Mucosa of gallbladder (tissue), 1 donor: ENCODE data around the gene WDR59. TPM values are rescaled to one million over a fixed set of nuclear protein-coding genes. Genes with fewer than 3 reads are reported as not detected.
"Not testable (repeated sequence)": the region's sequence is repeated elsewhere in the genome, so short reads cannot be mapped to it uniquely, and the experiment has no call there.

ENCODE experiments used
- DNase-seq: peaks from one replicate; pipeline ENCODE4 v3.0.0-alpha.2; 2020; ENCODE audit warnings: low spot score
- total RNA-seq: library from RNA; stranded (reverse); gene quantifications from one replicate; pipeline ENCODE4 v1.2.1, GENCODE V29; 2021
- donor health status: DM: no; HTN: no; CAD: no.

Gene WDR59
- total RNA-seq, 1 donor from 2014 or later = 72.5 TPM

DNA sequence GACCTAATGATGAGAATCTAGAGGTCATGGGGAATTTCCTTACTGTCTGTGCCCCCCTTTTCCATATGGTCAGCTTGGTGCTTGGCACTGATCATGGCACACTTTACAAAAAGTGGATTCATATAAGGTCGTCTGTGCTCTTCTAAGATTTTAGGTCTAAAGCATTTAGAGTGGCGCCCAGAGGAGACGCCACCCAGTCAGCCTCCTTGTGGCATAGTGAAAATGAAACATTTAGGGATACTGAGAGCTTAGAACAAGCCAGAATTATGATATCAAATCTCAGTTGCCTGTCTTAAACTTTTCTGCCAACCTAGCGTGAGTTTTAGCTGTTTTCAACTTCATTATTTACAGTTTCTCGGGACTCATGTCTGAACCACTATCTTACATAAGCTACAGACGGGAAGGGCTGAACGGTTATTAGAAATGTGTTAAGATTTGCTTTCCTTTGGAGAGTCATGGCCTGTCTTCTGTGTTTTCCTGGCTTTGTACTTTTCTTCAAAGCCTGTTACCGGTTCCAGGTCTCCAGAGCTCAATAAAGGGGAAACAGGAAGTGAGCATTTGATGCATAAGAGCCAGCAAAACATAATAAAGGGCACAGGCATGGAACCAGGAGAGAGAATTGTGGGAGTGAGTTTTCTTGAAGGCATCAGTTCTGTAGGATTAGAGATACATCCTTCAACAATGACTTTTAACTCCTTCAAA, 27.6 kb upstream of the WDR59 start:
- no peak for DNase-seq

DNA sequence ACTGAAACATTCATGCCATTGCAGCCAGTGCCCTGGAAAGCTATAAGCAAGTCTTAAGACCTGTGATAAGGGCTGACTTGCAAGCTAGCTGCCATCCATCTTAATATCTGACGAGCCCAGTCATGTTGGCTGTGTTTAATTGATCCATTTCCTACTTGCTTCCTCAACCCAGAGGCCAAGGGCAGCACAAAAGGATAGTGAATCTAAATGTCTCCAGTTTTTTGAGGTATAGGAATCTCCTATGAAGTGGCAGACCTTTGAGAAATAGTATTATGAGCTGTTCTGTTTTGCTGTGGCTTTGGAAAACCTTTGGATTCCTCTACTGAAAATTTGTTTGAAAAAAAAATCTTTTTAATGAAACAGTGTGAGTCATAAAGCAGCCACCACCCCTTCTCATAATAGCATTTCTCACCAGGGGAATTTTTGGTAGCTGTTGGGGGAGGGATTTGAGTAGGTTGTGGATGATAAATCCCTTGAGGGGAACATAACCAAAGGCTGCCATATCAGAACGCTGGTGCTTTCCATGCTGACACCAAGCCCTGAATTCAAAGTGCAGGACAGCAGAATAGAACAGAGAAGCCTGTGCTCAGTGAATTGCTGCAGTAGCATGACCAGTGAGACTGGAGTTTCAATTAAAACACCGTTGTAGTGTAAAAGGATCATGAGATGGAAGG, 26.8 kb upstream of the WDR59 start:
- DNase-seq = no peak

DNA sequence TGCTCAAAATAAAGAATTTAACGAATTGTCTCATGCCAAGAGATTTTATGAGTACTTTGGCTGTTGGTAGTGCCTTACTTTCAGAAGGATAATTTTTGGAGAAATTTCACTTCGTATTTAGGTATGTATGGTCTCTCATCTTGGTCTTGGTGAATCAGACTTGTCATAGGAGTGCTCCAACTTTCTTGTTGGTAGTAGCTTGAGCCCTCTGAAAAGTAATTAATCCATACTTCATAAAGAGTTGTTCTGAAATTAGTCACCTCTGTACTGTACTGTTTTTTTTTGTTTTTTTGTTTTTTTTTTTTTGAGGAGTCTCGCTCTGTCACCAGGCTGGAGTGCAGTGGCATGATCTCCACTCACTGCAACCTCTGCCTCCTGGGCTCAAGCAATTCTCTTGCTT, 25.5 kb upstream of the WDR59 start:
- DNase-seq = no peak

DNA sequence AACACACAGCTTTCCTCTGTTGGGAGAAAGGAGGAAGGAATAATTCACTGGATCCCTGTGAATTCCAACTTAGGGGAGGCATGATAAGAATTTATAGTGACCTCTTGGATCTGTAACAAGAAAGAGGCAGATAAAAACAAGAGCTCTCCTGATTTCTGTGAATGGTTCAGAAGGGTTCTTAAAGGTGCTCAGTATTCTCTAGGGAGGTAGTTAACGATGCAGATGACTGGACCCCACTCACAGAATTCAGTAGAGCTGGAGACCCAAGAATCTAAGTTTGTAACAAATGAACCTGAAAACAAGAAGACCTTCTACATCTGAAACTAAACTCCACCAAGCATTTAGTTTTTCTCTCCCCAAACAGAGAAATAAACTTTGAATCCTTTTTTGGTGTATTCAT, 22.5 kb upstream of the WDR59 start:
- DNase-seq = no peak

DNA sequence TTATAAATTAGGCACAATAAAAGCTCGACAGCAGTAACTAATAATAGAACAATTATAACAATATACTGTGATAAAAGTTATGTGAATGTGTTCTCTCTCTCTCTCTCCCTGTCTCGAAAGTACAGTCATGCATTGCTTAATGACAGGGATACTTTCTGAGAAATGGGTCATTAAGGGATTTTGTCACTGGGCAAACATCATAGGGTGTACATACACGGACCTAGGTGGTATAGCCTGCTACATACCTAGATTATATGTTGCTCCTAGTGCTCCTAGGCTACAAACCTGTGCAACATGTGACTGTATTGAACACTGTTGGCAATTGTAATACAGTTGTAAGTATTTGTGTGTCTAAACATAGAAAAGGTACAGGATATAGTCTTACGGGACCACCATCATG, 20.8 kb upstream of the WDR59 start:
- no peak for DNase-seq

DNA sequence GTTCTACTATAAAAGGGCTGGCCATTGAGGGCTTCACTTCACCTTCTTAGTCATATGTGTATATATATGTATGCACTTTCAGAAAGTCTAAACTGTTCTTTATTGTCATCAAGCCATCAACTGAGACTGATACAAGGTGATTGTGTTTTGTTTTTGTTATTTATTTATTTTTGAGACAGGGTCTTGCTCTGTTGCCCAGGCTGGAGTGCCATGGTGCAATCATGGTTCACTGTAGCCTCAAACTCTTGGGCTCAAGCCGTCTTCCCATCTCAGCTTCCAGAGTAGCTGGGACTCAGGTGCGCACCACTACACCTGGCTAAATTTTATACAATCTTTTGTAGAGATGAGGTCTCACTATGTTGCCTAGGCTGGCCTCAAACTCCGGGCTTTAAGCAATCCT, 19.5 kb upstream of the WDR59 start:
- no peak for DNase-seq

DNA sequence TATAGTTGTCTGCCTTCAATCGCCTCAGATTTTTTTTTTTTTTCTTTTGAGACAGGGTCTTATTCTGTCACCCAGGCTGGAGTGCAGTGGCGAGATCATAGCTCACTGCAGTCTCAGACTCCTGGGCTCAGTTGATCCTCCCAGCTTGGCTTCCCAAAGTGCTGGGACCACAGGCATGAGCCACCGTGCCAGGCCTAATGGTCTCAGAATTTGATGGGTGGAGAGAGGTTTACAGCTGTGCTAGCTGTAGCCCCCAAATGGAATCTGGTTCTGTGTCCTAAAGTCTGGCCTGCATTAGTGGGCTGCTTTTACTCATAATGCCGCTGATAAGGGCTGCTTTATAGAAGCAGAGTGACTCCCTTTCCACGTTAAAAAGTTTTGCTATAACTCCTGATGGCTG, 19.0 kb upstream of the WDR59 start:
- no peak for DNase-seq

DNA sequence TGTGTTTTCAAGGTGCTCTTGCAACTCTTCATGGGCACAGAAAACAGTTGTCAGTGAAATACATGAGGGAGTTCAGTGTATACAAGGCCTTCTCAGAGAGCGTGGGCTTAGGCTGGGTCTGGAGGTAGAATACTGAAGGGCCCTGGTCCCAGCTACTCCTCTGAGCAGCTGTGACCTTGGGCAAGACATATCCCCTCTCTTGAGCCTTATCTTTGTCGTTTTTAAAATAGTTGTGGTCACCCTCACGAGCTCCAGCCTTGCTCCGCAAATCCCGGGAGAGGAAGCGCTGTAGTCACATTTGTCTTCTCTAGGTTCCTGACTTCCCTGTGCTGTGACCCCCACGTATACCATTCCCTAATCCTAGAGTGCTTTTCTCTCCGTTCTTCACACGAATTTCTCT, 17.6 kb upstream of the WDR59 start:
- DNase-seq = no peak

DNA sequence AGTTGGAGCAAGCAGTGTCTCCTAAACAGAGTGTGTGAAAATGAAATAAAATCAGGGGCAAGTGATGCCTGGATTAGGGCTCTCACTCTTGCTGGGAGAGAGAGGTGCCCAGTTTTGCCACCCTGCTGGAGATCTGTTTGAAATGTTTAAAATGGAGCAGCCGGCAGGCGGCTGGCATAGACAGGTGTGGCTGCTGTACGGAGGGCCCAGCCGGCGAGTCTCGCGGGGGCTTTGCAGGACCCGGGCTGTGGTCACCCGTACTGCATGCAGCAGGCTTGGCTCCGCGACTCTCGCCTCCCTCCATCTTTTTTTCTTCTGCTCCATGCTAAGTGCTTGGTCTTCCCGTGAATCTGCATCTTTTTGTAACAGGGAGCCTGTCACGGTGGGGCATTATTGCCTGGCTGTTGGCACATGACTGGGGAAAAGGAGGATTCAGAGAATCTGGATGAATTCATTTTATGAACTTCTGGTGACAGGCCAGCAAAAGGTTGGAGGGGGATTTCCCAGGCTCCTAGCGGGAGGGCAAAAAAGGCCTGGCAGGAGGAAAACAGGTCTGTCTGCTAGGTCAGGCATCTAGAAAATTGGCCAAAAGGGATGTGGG, 15.7 kb upstream of the WDR59 start:
- DNase-seq = no peak

DNA sequence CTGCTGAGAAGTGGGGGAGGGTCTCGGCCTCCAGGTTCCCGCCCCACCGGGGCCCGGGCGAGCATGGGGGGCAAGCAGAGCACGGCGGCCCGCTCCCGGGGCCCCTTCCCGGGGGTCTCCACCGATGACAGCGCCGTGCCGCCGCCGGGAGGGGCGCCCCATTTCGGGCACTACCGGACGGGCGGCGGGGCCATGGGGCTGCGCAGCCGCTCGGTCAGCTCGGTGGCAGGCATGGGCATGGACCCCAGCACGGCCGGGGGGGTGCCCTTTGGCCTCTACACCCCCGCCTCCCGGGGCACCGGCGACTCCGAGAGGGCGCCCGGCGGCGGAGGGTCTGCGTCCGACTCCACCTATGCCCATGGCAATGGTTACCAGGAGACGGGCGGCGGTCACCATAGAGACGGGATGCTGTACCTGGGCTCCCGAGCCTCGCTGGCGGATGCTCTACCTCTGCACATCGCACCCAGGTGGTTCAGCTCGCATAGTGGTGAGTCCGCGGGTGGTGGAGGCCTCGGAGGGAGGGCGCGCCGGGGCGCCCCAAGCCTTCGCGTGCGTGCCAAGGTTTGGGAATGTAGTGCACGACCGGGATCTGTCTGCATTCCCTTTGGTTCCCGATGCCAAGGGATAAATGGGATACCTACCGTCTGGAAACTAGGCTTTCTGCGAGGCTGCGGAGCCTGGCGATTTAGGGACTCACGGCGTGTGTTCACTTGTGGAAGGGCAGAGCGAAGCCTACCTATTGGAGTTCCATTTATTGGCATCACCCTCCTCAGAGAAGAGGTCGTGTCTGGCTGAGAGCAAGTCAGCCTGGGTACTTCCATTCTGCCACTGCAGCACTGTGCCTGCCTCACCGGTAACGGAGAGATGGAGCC, 14.9 kb upstream of the WDR59 start:
- peak; percentile 51 for DNase-seq

DNA sequence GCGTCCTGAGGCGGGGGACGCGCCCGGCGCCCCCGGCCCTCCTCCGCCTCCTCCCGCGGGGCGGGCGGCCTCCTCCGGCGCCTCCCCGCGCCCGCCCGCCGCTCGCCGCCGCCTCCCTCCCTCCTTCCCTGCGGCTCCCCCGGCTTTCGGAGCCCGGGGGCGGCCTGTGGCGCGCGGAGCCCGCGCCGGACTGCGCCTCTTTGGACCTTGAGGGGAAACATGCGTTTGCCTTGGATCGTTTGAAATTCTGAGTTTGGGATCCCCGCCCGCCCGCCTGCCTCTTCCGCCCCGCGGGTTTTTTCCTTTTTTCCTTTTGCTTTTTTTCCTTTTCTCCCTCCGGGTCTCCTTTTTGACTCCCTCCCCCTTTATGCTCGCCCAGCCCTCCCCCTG, 14.3 kb upstream of the WDR59 start:
- no peak for DNase-seq

DNA sequence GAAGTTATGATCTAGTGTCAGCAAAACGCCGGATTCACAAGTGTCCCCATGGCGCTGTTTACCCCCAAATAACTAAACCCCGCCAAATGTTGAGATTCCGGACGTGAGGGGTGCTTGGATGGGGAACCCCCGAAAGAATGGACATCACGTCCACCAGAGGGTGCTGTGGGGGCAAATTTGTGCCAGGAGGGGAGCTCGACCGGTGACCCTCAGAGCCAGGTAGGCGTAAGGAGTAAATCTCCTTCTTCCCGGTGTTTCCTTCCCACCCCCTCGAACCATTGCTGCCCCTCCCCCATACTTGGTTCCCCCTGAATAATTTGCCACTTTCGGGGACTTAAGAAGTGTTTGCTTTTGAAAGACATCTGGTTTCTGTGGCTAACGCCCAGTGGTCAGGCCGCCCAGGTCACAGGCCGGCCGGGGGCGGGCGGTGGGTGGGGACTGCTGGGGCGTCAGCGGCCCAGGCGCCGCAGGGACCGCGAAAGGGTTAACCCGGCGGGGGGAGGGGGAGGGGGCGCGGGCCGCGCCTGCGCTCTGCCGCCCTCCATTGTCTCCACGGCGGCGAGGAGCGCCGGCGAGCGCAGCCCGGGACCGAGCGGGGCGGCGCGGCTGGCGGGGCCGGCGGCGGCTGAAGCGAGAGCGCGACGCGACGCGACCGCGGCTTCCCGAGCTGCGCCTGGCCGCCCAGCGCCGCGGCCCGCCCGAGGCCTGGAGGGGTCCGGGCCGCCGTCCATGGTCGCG, 13.7 kb upstream of the WDR59 start, which contains the start of gene ZNRF1:
ZNRF1 (plus strand) TSS at position 544 of the 738 bp plus-strand sequence. CDS start 648 bp downstream, outside the sequence.
- peak; percentile 81 for DNase-seq

DNA sequence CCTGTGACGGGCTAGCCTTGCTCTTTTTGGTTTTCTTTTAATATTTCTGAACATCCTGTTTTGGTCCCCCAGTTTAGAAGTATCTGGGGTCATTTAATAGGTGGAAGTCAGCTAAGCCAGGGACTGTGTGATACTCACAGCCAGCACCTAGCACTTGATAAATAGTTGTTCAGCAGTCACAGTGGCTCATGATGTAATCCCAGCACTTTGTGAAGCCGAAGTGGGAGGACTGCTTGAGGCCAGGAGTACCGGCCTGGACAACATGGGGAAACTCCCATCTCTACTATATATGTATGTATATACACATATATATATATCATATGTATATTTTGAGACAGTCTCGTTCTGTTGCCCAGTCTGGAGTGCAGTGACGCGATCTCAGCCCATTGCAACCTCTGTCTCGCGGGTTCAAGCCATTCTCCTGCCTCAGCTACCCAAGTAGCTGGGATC, 12.1 kb upstream of the WDR59 start:
- DNase-seq = no peak

DNA sequence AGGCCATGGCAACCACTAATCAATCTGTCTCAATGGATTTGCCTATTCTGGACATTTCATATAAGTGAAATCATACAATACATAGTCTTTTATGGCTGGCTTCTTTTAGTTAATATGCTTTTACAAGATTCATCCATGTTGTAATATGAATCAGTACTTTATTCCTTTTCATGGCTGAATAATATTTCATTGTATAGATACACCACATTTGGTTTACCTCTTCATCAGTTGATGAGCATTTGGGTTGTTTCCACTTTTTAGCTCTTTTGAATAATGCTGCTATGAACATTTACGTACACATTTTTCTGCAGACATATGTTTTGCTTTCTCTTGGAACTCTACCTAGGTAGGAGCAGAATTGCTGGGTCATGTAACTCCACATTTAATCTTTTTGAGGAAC, 11.1 kb upstream of the WDR59 start:
- no peak for DNase-seq

DNA sequence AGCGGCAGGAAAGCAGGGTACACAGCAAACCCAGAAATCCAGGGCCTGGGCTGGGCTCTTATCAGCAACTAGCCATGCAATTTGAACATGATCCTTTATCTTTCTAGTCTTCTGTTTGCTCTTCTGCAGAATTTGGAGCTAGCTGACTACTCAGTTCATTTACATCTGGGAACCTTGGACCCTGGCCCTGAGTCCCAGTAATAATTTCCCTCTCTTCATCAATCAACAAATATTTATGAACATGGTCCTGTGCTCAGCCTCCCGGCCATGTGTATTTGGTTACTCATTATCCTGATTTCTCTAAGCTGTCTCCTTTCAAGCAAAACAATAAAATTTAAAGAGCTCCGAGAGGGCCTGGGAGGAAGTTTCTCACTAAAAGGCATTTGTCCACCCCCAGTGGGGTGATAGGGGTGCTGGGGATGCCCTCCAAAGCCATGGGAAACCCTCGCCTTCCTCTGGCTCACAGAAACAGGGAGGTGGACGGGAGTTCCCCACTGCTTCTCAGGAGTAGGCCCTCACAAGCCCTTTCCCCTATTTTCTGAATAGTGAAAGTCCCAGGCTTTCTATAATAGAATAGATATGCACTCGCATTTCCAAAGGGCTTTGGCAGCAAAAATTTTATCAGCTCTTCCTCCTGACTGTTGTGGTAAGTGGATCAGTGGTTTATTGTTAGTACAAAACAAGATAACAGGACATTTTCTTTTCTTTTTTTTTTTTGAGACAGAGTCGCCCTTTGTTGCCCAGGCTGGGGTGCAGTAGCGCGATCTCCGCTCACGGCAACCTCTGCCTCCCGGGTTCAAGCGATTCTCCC, 6.9 kb upstream of the WDR59 start:
- peak; percentile 42 for DNase-seq

DNA sequence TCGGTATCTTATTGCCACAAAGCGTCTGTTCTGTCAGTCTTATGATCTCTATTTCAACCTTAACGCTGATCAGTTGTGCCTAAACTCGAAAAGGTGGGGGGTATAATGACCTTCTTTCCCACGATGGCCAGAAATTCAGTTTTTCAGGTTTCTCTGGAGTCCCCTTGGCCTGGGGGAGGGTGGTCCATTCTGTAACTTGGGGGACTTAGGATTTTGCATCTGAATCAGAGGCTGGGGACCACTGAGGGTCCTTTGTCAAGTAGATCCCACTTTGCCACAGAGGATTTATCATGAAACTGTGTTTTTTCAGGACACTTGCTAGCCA, 6.3 kb upstream of the WDR59 start:
- no peak for DNase-seq

DNA sequence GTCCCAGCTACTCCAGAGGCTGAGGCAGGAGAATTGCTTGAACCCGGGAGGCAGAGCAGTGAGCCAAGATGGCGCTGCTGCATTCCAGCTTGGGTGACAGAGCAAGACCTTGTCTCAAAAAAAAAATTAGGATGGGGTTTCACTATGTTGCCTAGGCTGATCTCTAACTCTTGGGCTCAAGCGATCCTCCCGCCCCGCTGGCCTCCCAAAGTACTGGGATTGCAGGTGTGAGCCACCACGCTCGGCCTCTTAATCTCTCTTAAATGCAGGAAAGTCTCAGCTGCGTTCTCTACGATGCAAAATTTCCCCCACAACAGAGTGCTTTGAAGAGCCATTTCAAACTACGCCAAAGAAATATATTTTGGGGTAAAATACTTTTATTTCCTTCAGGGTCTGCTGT, 5.9 kb upstream of the WDR59 start:
- no peak for DNase-seq

DNA sequence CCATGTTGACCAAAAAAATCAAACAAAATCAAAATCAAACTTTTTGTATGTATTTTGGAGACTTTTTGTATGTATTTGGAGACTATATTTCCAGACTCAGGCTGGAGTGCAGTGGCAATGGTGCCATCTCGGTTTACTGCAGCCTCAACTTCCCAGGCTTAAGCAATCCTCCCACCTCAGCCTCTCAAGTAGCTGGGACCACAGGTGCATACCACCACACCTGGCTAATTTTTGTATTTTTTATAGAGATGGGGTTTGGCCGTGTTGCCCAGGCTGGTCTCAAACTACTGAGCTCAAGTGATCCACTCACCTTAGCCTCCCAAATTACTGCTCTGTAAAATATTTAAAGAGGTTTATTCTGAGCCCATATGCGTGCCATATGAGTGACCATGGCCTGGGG, 4.9 kb upstream of the WDR59 start:
- not testable (repeated sequence) for DNase-seq

DNA sequence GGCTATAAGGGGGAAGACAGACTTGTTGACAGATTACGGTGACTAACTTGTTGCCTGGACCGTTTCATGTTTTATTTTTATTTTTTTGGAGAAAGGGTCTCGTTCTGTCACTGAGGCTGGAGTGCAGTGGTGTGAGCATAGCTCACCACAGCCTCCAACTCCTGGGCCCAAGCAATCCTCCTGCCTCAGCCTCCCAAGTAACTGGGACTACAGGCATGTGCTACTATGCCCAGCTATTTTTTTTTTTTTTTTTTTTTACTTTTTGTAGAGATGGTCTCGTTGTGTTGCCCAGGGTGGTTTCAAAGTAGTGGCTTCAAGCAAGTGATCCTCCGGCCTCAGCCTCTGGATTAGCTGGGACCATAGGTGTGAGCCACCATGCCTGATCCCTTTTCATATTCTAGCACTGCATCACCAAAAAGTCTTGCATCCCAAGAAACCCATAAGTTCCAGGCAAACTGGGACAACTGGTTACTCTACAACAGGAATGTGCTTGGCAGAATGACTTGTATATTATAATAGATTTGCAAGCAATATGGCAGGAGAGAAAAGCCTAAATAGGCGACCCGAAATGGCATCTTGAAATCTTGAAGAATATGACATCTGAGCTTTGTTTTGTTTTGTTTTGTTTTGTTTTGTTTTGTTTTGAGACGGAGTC, 2.2 kb upstream of the WDR59 start:
- DNase-seq = no peak

DNA sequence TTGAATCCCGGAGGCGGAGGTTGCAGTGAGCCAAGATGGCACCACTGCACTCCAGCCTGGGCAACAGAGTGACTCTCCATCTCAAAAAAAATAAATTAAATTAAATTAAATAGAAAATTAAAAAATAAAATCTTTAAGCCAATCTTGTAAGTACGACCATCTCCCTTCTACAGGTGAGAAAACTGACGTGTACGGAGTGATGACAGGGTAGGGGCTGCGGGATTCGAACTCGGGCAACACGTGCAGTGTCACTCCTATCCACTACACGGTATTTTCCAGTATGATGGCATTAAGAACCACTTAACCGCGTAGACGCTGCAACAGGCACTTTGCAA, 762 bp downstream of the WDR59 start:
- no peak for DNase-seq
